T-cell (primary cell): ENCODE results near the gene FOXJ2. TPM values are rescaled to one million over a fixed set of nuclear protein-coding genes. Genes with fewer than 3 reads are reported as not detected.
"Not testable (repeated sequence)": the region's sequence is repeated elsewhere in the genome, so short reads cannot be mapped to it uniquely, and the experiment has no call there.

Experiments
- ATAC-seq, 4 experiments: fragments of 200-7000 bp in 3 of 4; fragments of 150-1000 bp in 1 of 4; cut with Tn5 transposase; replicated peaks in 1 of 4; 1 replicate in 3 of 4; 2 replicates in 1 of 4; pipeline ENCODE4 v1.10.0; 2021; ENCODE audit warnings: moderate library complexity in 3 of 4, mild to moderate bottlenecking in 2 of 4, moderate number of reproducible peaks in 1 of 4
- CTCF ChIA-PET, 2 donors: fragments of 300-600 bp; sonication (Branson Sonifier 250); formaldehyde crosslinking; loops; one replicate each; lab custom pipeline; 2022; ENCODE audit warnings: antibody characterized with exemption in 2 of 2; lab: Charles Lee
- POLR2A ChIA-PET, 2 donors: fragments of 300-600 bp; sonication (Branson Sonifier 250); formaldehyde crosslinking; loops; one replicate each; lab custom pipeline; 2022; ENCODE audit warnings: antibody characterized with exemption in 2 of 2; lab: Charles Lee
- DNase-seq, 35 experiments: peaks; one replicate each; pipeline versions ENCODE4 v3.0.0 to v3.0.0-alpha.2; 2013 to 2023
- H3K27ac ChIP-seq: one replicate; pipeline ENCODE4 v1.5.1; 2013; ENCODE audit warnings: low read length
- H3K27me3 ChIP-seq, 2 experiments: replicated peaks in 1 of 2; 1 replicate in 1 of 2; 2 replicates in 1 of 2; pipeline versions ENCODE4 v1.6.1 to v1.7.0; 2013; ENCODE audit warnings: low read length in 1 of 2, mixed read lengths in 1 of 2; ENCODE audit not compliant: control insufficient read depth in 2 of 2, insufficient read depth in 2 of 2; ENCODE audit errors: extremely low read depth in 1 of 2
- H3K36me3 ChIP-seq, 2 donors: 1 replicate in 1 of 2; 2 replicates in 1 of 2; pipeline versions ENCODE4 v1.6.1 to v1.7.0; 2013; ENCODE audit warnings: low read length in 1 of 2; ENCODE audit not compliant: control insufficient read depth in 2 of 2, insufficient read depth in 1 of 2; ENCODE audit errors: extremely low read depth in 1 of 2
- H3K4me1 ChIP-seq, 2 experiments: 1 replicate in 1 of 2; 2 replicates in 1 of 2; pipeline versions ENCODE4 v1.6.1 to v1.7.0; 2013; ENCODE audit warnings: low read length in 2 of 2, mixed read lengths in 1 of 2; ENCODE audit not compliant: insufficient read depth in 2 of 2, control insufficient read depth in 1 of 2; ENCODE audit errors: extremely low read depth in 1 of 2
- H3K4me3 ChIP-seq, 2 donors: 1 replicate in 1 of 2; 2 replicates in 1 of 2; pipeline versions ENCODE4 v1.5.1 to v1.7.0; 2013; ENCODE audit warnings: mild to moderate bottlenecking in 2 of 2, low read length in 1 of 2, moderate library complexity in 1 of 2; ENCODE audit not compliant: control insufficient read depth in 1 of 2; ENCODE audit errors: extremely low read depth in 1 of 2
- H3K9me3 ChIP-seq: 2 replicates; pipeline ENCODE4 v1.7.0; 2013
- H3K27ac Mint-ChIP-seq, 2 donors: one replicate each; pipeline ENCODE4 v1.8.0; 2020 to 2021; ENCODE audit warnings: mild to moderate bottlenecking in 2 of 2, mixed read lengths in 2 of 2
- H3K27me3 Mint-ChIP-seq, 2 donors: one replicate each; pipeline ENCODE4 v1.8.0; 2021 to 2022; ENCODE audit warnings: mixed read lengths in 2 of 2
- H3K36me3 Mint-ChIP-seq: one replicate; pipeline ENCODE4 v1.8.0; 2021; ENCODE audit warnings: mixed read lengths
- H3K4me1 Mint-ChIP-seq, 3 donors: one replicate each; pipeline ENCODE4 v1.8.0; 2020 to 2022; ENCODE audit warnings: mixed read lengths in 3 of 3, mild to moderate bottlenecking in 1 of 3
- H3K4me3 Mint-ChIP-seq, 3 donors: one replicate each; pipeline ENCODE4 v1.8.0; 2020 to 2022; ENCODE audit warnings: mild to moderate bottlenecking in 3 of 3, mixed read lengths in 3 of 3, moderate library complexity in 3 of 3
- H3K9me3 Mint-ChIP-seq, 3 donors: one replicate each; pipeline ENCODE4 v1.8.0; 2020 to 2022; ENCODE audit warnings: mixed read lengths in 3 of 3
- WGBS: methylation state at CpG from one replicate; pipeline ENCODE4 v1.1.5; 2013; ENCODE audit warnings: missing lambda C conversion rate; ENCODE audit not compliant: insufficient coverage; 5-methylcytosine and 5-hydroxymethylcytosine counted together
- total RNA-seq, 35 experiments: library from RNA in 6 of 35; stranded (reverse) in 6 of 35; fragments of 120-200 nt in 1 of 35; gene quantifications; one replicate each; pipeline versions ENCODE4 v1.2.1 to v1.2.4 and lab custom pipeline; 2013 to 2026

Gene FOXJ2
- total RNA-seq, 5 donors from 2014 or later (not counting 1 experiment from before 2014, with no cell fraction given), result 24.5 to 31.9 (median 28.2) TPM

GRCh38 chr12:7989827-7990491 is 42.6 kb upstream of the FOXJ2 start:
- DNase-seq (peak; percentile 15 to 69 (median 45)), ATAC-seq (peak; percentile 80 to 91 (median 86))
- Histone ChIP-seq H3K27ac (peak overlapping the region; percentile 67), H3K4me3 (peak overlapping the region in 1 of 2 donors; percentile 6), H3K9me3 (no peaks in the 10 kb centered on the region), H3K27me3 (no peaks in the 10 kb centered on the region), H3K36me3 (no peaks in the 10 kb centered on the region), H3K4me1 (peaks cover 10 to 20% of the 10 kb centered on the region in 2 experiments)
- Mint-ChIP-seq H3K27ac (peak overlapping the region; percentile 96), H3K9me3 (no peaks in the 10 kb centered on the region), H3K4me1 (peaks cover 21 to 34% (median 31%) of the 10 kb centered on the region in 3 donors), H3K27me3 (no peaks in the 10 kb centered on the region), H3K36me3 (no peaks in the 10 kb centered on the region), H3K4me3 (peak overlapping the region; percentile 52 to 66 (median 59))
- WGBS, result 3% methylated on average over 5 of the region's 6 CpGs
- POLR2A ChIA-PET, result interaction anchor here in 1 of 2 donors (0.7 kb wide), 1 partner anchor 111 kb away, joined by 3 read pairs; no protein-coding TSS in a partner anchor
- CTCF ChIA-PET, result interaction anchor here in 1 of 2 donors (1.9 kb wide), 1 partner anchor 57 kb away, joined by 6 read pairs; no protein-coding TSS in a partner anchor

- Histone ChIP-seq H3K27ac (peak overlapping the region; percentile 67), H3K4me1 (peaks cover 14 to 28% of the 10 kb centered on the region in 2 experiments), H3K4me3 (no peak overlapping the region), H3K36me3 (no peaks in the 10 kb centered on the region), H3K27me3 (no peaks in the 10 kb centered on the region), H3K9me3 (no peaks in the 10 kb centered on the region)
- Mint-ChIP-seq H3K27ac (peak overlapping the region; percentile 91 to 96), H3K27me3 (no peaks in the 10 kb centered on the region), H3K4me3 (no peak overlapping the region), H3K9me3 (no peaks in the 10 kb centered on the region), H3K4me1 (peaks cover 21 to 37% (median 31%) of the 10 kb centered on the region in 3 donors), H3K36me3 (no peaks in the 10 kb centered on the region)
- ChIA-PET POLR2A (interaction anchor here in 1 of 2 donors (0.6 kb wide), 1 partner anchor 51 kb away, joined by 4 read pairs; no protein-coding TSS in a partner anchor), CTCF (interaction anchor here in 1 of 2 donors (0.6 kb wide), 4 partner anchors 48 to 1759 kb away, joined by 3 to 4 read pairs (median 4); no protein-coding TSS in a partner anchor)
- ATAC-seq (no peak), DNase-seq (peak in 1 of 35 experiments; percentile 33)
- 100% methylated on average over 1 of the region's 1 CpG for WGBS
These were observed 41.0 kb upstream of the FOXJ2 start for GRCh38 chr12:7991535-7991934.

GRCh38 chr12:7994731-7995205 is 37.7 kb upstream of the FOXJ2 start:
- Histone ChIP-seq H3K36me3 (no peaks in the 10 kb centered on the region), H3K27ac (no peak overlapping the region), H3K4me1 (peaks cover 9 to 23% of the 10 kb centered on the region in 2 experiments), H3K4me3 (no peak overlapping the region), H3K9me3 (no peaks in the 10 kb centered on the region), H3K27me3 (no peaks in the 10 kb centered on the region)
- 35% methylated on average over 4 of the region's 7 CpGs for WGBS
- Mint-ChIP-seq H3K4me1 (peaks cover 19 to 25% (median 19%) of the 10 kb centered on the region in 3 donors), H3K4me3 (no peak overlapping the region), H3K27ac (peak overlapping the region in 1 of 2 donors; percentile 56), H3K9me3 (no peaks in the 10 kb centered on the region), H3K36me3 (no peaks in the 10 kb centered on the region), H3K27me3 (no peaks in the 10 kb centered on the region)
- DNase-seq (no peak), ATAC-seq (peak in 1 of 4 experiments; percentile 9)
- ChIA-PET CTCF (interaction anchor here (0.7 to 4.2 kb wide), 11 partner anchors 24 to 135 kb away, joined by 3 to 37 read pairs (median 9); partner anchors contain the start of gene SLC2A3 (in 2 of the 2)), POLR2A (interaction anchor here (0.8 to 2.5 kb wide), 6 partner anchors 59 to 77 kb away, joined by 3 to 19 read pairs (median 8); partner anchors contain the start of gene SLC2A3 (in 1 of the 2))

GRCh38 chr12:7995266-7995963 is 37.1 kb upstream of the FOXJ2 start:
- H3K27me3 Mint-ChIP-seq, result no peaks in the 10 kb centered on the region
- H3K36me3 ChIP-seq, result no peaks in the 10 kb centered on the region
- 34% methylated on average over 9 of the region's 9 CpGs for WGBS
- no peak overlapping the region for H3K27ac Mint-ChIP-seq
- H3K9me3 Mint-ChIP-seq, result no peaks in the 10 kb centered on the region
- no peaks in the 10 kb centered on the region for H3K9me3 ChIP-seq
- ATAC-seq, result peak; percentile 99 to 100 (median 99)
- DNase-seq, result peak; percentile 47 to 87 (median 79)
- H3K27me3 ChIP-seq, result peaks cover 0 to 2% of the 10 kb centered on the region in 2 experiments
- peaks cover 13 to 19% (median 14%) of the 10 kb centered on the region in 3 donors for H3K4me1 Mint-ChIP-seq
- peaks cover 3 to 17% of the 10 kb centered on the region in 2 experiments for H3K4me1 ChIP-seq
- H3K4me3 Mint-ChIP-seq, result no peak overlapping the region
- ChIA-PET CTCF (interaction anchor here (0.6 to 4.2 kb wide), 12 partner anchors 25 to 161 kb away, joined by 3 to 37 read pairs (median 7); partner anchors contain the start of gene SLC2A3 (in 2 of the 2)), POLR2A (interaction anchor here (0.5 to 2.5 kb wide), 5 partner anchors 59 to 74 kb away, joined by 3 to 19 read pairs (median 8); partner anchors contain the start of gene SLC2A3 (in 1 of the 2))
- no peaks in the 10 kb centered on the region for H3K36me3 Mint-ChIP-seq
- no peak overlapping the region for H3K4me3 ChIP-seq
- peak overlapping the region; percentile 36 for H3K27ac ChIP-seq

GRCh38 chr12:8000827-8001226 is 31.7 kb upstream of the FOXJ2 start:
- H3K27me3 ChIP-seq, POLR2A ChIA-PET, ATAC-seq, H3K36me3 Mint-ChIP-seq, H3K4me3 ChIP-seq, H3K4me3 Mint-ChIP-seq, H3K27ac ChIP-seq, H3K9me3 Mint-ChIP-seq, H3K9me3 ChIP-seq, DNase-seq, H3K4me1 Mint-ChIP-seq, H3K36me3 ChIP-seq, CTCF ChIA-PET, H3K4me1 ChIP-seq, H3K27ac Mint-ChIP-seq, H3K27me3 Mint-ChIP-seq: not testable (repeated sequence)
- WGBS, result 75% methylated on average over 2 of the region's 3 CpGs

- DNase-seq, H3K4me1 ChIP-seq, POLR2A ChIA-PET, H3K27ac Mint-ChIP-seq, H3K4me3 ChIP-seq, H3K27ac ChIP-seq, H3K9me3 Mint-ChIP-seq, H3K36me3 Mint-ChIP-seq, H3K27me3 ChIP-seq, CTCF ChIA-PET, H3K4me1 Mint-ChIP-seq, H3K4me3 Mint-ChIP-seq, ATAC-seq, H3K27me3 Mint-ChIP-seq, H3K36me3 ChIP-seq, H3K9me3 ChIP-seq: not testable (repeated sequence)
- 100% methylated on average over 1 of the region's 4 CpGs for WGBS
These were observed 31.0 kb upstream of the FOXJ2 start for GRCh38 chr12:8001496-8001895.
